Retinal pigment epithelial cell (primary cell): ENCODE measurements around the gene UTP20.
"Not testable (repeated sequence)": the region's sequence is repeated elsewhere in the genome, so short reads cannot be mapped to it uniquely, and the experiment has no call there.

Experiments used
- DNase-seq: peaks from one replicate; pipeline ENCODE4 v3.0.0-alpha.2; 2010; ENCODE audit warnings: low read depth
- H3K4me3 ChIP-seq: 2 replicates; pipeline ENCODE4 v1.5.1; 2011; ENCODE audit warnings: mild to moderate bottlenecking, low read length, control low read depth, moderate library complexity
- TF ChIP-seq, protein P1 (sequence below): conservative IDR thresholded peaks from 2 replicates; pipeline ENCODE4 v1.5.1; 2011; ENCODE audit warnings: low read depth, low read length, control low read depth, inconsistent platforms

Gene UTP20

DNA sequence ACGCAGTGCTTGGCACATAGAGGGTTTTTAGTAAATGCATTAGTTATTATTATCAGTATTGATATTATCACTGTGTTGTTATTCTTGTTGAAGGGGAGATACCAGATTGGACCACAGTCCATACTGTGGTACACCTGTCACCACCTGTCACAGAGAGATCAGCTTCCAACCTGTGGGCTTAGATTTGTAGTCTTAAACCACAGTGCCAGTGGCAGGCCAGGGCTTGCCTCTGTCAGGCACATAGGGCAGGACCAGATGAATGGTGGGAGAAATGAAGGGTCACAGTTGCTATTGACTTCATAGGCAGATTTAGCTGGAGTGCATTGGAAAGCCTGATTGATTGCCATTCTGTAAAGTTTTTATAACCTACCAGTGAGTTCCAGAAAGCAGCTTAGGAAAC is 92.5 kb downstream of the UTP20 start:
- TF ChIP-seq, protein P1, sequence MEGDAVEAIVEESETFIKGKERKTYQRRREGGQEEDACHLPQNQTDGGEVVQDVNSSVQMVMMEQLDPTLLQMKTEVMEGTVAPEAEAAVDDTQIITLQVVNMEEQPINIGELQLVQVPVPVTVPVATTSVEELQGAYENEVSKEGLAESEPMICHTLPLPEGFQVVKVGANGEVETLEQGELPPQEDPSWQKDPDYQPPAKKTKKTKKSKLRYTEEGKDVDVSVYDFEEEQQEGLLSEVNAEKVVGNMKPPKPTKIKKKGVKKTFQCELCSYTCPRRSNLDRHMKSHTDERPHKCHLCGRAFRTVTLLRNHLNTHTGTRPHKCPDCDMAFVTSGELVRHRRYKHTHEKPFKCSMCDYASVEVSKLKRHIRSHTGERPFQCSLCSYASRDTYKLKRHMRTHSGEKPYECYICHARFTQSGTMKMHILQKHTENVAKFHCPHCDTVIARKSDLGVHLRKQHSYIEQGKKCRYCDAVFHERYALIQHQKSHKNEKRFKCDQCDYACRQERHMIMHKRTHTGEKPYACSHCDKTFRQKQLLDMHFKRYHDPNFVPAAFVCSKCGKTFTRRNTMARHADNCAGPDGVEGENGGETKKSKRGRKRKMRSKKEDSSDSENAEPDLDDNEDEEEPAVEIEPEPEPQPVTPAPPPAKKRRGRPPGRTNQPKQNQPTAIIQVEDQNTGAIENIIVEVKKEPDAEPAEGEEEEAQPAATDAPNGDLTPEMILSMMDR, result no peak
- no peak for DNase-seq
- H3K4me3 ChIP-seq, result no peak overlapping the region

DNA sequence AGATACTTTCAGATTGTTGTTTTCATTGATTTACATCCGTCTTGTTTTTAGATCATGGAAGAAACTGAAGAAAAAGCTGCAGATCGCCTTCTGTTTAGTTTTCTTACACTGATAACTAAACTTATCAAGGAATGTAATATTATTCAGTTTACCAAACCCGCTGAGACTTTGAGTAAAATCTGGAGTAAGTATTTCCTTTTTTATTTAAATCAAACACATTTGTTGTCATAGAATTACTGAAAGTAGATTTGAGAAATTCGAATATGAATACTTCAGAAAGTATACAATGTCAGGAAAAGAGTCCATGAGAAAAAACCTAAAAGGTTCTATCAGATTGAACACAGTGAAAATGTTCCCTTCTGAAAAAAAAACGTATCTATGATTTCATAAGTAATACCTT is 95.7 kb downstream of the UTP20 start:
- TF ChIP-seq, protein P1, result no peak
- no peak overlapping the region for H3K4me3 ChIP-seq
- DNase-seq, result no peak

DNA sequence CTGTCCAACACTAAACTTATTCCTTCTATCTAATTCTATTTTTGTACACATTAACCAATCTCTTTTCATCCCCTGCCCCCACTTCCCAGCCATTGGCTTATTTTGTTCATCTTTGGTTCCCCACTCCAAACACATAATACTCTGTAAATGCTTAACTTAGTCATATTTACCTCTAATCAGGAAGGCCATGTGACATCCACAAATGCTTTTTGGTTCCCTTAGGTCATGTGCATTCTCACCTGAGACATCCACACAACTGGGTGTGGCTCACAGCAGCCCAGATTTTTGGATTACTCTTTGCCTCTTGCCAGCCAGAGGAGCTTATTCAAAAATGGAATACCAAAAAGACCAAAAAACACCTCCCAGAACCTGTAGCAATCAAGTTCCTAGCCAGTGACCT is 99.2 kb downstream of the UTP20 start:
- TF ChIP-seq, protein P1, result no peak
- H3K4me3 ChIP-seq, result no peak overlapping the region
- no peak for DNase-seq

DNA sequence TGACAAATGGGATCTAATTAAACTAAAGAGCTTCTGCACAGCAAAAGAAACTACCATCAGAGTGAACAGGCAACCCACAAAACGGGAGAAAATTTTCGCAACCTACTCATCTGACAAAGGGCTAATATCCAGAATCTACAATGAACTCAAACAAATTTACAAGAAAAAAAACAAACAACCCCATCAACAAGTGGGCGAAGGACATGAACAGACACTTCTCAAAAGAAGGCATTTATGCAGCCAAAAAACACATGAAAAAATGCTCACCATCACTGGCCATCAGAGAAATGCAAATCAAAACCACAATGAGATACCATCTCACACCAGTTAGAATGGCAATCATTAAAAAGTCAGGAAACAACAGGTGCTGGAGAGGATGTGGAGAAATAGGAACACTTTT is 111.3 kb downstream of the UTP20 start:
- not testable (repeated sequence) for DNase-seq

DNA sequence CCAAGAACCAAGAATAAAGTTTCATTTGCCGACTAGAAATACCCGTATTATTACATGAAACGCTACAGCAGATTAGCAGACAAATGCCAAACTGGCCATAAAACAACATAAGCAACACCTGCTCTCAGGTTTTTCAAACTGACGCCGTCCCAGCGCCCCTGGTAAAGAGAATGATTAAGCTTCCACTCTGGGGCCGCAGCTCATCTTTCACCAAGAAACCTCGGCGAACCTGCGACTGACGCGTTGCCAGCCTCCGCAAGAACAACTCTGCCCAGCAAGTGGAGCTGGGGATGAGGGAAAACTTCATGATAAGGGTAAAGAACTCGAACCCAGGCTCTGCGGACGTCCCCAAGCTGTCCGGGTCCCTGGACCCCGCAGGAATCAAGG is 127.1 kb downstream of the UTP20 start:
- TF ChIP-seq, protein P1, result no peak
- peak overlapping the region; percentile 95 for H3K4me3 ChIP-seq
- no peak for DNase-seq

More for the DNA sequence above, 111.3 kb downstream of the UTP20 start:
- H3K4me3 ChIP-seq, result not testable (repeated sequence)

DNA sequence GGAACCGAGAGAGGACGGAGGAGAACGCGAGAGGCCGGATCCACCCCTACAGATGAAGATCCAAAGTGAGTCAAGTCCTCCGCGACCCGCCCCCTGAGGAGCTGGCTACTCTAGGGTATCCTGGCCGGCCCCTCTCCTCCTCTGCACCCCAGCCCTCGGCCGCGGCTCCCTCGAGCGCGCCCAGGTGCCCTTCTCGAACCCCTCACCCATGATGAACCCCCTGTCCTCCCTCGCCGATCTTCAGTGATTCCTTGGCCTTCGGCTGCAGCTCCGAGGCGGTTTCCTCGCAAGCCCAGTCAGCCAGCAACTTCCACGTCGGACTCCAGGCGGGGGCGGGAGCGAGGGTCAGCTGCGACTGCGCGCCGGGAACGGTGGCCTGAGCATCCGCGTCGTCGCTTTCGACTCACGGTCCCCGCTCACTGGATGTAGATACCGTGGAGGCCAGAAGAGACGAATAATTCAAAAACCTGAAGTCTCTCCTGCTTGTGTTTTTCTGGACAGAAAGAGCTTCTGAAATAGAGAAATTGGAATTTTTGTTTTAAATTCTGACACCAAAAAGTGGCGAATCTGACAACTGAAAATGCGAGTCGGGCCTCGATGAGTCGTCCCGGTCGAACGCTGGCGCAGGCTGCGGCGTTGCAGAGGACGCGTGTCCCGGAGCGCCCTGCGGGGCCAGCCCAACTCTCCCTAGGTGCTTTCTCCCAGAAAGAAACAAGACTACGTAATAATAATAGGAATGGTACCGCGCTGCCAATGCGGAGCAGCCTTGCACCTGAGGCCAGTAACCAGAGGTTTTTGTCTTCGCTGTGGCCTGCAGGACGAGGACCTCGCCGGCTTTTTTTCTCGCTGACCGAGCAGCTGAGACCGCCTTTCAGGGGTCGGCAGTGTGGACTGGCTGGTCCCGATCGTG is 127.8 kb downstream of the UTP20 start, which contains the start of gene ARL1:
Gene ARL1, minus strand, starts transcription at position 337 of the 910 bp plus-strand sequence. Its CDS starts 127 bp downstream, at position 210.
- TF ChIP-seq, protein P1, result no peak
- peak within 1 kb of the TSS; percentile 95 for H3K4me3 ChIP-seq

DNA sequence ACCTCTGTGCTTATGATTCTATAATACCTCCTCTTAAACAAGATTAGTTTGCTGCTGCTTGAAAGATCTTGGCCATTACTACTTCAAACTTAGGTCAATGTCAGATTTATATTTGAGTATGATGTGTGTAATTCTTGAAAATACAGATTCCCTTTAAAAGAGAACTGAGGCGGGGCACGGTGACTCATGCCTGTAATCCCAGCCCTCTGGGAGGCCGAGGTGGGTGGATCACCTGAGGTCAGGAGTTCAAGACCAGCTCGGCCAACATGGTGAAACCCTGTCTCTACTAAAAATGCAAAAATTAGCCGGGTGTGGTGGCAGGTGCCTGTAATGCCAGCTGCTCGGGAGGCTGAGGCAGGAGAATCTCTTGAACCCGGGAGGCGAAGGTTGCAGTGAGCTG is 130.3 kb downstream of the UTP20 start:
- H3K4me3 ChIP-seq, DNase-seq: not testable (repeated sequence)

More for the DNA sequence above, 127.8 kb downstream of the UTP20 start, which contains the start of gene ARL1:
- peak; percentile 69 for DNase-seq

DNA sequence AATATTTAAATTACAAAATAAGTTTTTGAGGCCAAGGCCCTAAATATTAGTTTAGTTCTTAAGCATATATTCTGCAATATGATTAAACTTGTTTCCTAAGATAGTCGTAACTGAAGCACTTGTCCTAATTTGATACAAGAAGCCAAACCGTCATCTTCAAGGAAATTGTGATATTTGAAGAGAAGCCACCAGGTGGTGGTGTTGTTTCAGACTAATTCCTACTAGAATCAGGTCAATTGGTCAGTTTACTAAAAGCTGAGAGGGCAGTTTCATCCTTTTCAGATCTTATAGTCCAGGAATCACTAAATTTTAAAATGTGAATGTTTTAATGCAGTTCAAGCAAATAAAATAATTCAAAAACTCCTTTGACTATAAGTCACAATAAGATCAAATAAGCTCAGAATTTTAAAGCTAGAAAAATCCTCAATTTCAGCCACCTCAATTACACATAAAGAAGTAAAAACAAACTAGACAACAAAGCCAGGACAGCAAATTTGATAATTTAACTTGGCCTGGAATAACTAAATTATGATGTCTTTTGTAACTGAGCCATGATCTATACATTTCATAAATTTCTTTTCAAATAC is 134.7 kb downstream of the UTP20 start:
- TF ChIP-seq, protein P1, result peak; percentile 51
- no peak for DNase-seq
- no peak overlapping the region for H3K4me3 ChIP-seq
